Transverse colon (tissue), 3 donors: Measurements from ENCODE around the gene PHF13.

ENCODE experiments used
- POLR2A ChIP-seq: fragments of 450-650 bp; IDR thresholded peaks from one replicate; pipeline ENCODE4 v1.6.1; 2016; ENCODE audit warnings: antibody characterized with exemption, mild to moderate bottlenecking, moderate library complexity
- TF ChIP-seq, protein P1 (sequence below), 5 experiments: fragments of 200-600 bp in 3 of 5; fragments of 450-650 bp in 2 of 5; sonication (generic) in 3 of 5; IDR thresholded peaks; 1 replicate in 2 of 5; 2 replicates in 3 of 5; pipeline ENCODE4 v1.5.1; 2016 to 2017; ENCODE audit warnings: antibody characterized with exemption in 5 of 5, inconsistent platforms in 3 of 5, mild to moderate bottlenecking in 2 of 5, moderate library complexity in 1 of 5

DNA sequence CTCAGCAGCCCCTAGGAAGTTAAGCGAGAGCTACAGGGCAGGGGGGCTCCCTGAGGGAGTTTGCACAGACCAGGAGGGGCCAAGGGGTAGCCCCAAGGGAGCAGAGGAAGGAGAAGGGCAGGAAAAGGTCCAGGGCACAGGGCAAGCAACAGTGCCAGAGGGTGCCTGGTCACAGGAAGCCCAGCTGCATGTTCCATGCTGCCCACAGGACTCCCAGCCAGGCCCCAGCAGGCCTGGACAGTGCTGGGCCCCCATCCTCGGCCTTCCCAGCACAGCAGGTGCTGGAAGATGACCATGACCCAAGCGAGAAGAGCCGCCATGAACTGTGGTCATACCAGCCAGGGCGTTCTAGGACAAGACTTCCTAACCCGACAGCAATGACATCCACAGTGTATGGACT lies 21.9 kb upstream of the PHF13 start:
- TF ChIP-seq, protein P1, sequence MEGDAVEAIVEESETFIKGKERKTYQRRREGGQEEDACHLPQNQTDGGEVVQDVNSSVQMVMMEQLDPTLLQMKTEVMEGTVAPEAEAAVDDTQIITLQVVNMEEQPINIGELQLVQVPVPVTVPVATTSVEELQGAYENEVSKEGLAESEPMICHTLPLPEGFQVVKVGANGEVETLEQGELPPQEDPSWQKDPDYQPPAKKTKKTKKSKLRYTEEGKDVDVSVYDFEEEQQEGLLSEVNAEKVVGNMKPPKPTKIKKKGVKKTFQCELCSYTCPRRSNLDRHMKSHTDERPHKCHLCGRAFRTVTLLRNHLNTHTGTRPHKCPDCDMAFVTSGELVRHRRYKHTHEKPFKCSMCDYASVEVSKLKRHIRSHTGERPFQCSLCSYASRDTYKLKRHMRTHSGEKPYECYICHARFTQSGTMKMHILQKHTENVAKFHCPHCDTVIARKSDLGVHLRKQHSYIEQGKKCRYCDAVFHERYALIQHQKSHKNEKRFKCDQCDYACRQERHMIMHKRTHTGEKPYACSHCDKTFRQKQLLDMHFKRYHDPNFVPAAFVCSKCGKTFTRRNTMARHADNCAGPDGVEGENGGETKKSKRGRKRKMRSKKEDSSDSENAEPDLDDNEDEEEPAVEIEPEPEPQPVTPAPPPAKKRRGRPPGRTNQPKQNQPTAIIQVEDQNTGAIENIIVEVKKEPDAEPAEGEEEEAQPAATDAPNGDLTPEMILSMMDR (IDR thresholded peaks at IDR 0.05), result no peak
- no peak for TF ChIP-seq POLR2A
